Fibroblast of skin of right quadriceps (primary cell): ENCODE measurements around the gene TNS1.

ENCODE experiments used
- DNase-seq: peaks from one replicate; pipeline ENCODE4 v3.0.0-alpha.2; 2013

Gene TNS1

DNA sequence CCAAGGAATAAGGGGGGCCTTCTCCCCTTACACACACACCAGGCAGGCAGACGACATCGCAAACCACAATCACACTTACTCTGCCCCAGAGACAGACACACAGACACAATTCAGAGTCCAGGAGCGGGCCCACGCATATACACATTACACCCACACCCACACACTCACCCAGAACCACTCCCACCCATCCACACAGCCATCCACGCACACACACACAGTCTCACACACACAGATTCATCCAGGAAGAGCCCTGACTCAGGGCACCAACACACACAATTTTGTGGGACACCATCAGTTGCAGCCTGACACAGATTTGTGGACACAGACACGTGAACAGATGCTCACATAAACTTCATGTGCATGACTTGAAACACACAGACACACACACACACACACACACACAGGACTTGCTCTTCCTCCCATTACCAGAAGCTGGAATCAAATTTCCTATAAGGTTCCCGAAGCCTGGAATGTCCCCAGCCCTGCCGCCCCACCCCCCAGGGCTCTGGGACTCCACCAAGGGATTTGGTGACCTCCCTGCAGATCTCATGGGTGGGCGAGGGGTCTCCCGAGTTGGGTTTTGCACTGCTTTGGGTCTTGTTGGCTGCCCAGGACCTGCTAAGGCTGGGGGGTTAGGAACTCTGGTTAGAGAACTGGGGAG, 23.5 kb downstream of the TNS1 start:
- peak; percentile 85 for DNase-seq

DNA sequence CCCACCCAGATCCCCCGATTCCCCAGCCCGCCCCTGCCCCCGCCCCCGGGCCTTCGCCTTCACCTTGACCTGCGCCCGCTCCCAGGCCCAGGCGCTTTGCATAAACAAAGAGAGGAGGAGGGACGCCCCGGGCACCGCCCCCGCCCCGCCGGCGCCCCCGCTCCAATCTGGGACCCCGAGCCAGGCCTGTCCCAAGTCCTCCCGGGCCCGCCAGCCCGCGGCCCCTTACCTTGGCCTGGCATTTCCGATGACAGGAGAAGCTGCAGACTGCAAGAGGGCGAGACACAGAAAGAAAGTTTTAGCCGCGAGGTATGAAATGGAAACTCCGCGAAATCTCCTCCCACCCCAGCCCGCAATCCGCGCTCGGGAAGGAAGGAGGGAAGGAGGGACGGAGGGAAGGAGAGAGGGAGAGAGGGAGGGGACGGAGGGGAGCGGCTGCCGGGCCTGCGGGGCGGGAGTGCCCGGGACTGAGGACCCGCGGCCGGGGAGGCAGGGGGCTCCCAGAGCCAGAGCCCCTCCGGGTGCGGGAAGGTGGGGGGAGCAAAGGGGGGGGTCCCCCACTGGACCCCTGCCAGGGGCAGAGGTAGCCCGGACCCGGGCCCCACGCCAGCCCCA, 24.2 kb downstream of the TNS1 start:
- DNase-seq = peak; percentile 32

DNA sequence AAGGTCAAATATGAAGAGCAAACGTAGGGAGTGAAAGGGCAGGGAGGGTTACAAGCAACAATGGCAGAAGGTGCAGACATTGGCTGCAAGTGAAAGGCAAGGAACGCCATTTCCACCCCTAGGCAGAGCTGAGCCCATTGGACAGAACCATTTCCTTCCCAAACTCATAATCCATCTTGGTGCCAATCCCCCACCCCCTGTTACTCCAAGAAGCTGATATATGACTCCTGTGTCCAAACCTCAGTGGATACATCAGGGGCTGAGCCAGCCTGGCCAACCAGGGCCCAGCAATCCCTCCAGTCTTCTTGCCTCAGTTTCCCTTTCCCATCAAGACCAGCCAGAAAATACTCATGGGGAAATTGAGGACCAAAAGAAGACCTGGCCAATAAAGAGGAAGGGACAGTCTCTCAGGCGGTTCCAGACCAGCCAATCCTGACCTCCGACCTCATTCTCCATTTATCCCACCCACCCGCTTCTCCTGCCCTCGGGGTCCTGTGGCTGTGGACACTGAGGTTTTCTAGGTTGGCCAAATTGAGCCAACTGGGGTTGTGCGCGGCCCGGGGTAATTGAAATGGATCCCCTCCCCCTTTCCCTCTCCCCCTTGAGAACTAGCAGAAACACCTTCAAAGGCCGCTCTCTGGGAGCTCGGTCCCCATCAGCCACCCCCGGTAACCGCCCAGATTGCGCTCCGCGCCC, 24.8 kb downstream of the TNS1 start:
- DNase-seq = no peak

DNA sequence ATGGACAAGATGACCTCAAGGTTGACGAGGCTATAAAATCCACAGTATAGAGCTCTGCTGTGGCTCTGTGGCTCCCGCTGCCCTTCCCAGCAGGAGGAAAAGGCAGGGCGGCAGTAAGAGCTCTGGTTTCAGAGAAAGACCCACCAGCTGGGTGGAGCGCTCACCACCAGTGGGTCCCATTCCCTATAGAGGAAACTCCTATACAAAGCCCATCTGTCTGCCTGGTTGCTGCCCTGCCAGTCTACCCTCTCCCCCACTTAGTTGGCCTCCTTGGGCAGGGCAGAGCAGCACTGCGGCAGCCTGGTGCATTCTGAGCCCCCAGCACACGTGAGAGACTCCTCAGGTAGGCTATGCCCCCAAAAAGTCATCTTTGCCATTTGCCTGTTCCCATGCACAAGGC, 26.5 kb downstream of the TNS1 start:
- no peak for DNase-seq

DNA sequence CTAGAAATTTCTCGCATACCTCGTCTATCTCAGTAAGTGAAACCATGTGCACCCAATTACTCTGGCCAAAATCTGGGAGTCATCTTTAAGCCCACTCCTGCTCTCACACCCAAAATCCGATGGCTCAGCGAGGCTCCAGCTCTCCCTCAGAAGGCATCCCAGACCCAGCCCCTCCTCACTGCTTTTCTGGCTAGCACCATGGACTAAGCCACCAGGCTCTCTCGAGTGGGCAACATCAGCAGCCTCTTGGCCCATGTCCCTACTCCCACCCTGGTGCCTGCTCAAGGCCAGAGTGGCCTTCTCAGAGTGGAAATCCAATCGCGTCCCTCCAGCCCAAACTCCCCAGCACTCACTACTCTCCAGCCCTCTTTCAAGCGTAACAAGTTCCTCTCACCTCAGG, 27.2 kb downstream of the TNS1 start:
- DNase-seq = no peak

DNA sequence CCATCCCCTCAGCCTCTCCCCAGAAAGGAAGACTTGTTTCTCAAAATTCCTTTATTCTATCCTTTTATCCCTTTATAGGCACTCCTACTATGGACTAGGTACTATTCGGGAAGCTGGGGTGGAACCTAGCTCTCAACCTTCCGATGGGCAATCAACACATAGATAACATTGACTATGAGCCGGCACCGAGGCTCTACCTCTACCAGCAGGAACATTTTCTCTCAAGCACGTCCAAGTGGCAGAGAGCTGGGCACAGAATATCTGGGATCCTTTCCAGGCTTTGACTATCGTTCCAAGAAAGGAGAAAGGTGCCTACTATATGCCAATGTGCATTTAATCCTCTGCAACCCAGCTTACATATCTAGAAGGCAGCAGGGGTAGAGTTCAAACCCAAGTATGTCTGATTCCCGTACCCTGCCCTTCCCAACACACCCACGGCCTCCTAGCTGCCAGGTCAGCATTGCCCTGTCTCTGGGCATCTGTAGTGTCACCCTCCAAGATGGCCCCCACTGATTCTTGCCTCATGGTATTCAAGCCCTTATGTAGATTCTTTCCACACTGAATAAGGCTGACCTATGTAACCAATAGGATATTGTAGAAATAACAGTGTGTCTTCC, 28.3 kb downstream of the TNS1 start:
- no peak for DNase-seq

DNA sequence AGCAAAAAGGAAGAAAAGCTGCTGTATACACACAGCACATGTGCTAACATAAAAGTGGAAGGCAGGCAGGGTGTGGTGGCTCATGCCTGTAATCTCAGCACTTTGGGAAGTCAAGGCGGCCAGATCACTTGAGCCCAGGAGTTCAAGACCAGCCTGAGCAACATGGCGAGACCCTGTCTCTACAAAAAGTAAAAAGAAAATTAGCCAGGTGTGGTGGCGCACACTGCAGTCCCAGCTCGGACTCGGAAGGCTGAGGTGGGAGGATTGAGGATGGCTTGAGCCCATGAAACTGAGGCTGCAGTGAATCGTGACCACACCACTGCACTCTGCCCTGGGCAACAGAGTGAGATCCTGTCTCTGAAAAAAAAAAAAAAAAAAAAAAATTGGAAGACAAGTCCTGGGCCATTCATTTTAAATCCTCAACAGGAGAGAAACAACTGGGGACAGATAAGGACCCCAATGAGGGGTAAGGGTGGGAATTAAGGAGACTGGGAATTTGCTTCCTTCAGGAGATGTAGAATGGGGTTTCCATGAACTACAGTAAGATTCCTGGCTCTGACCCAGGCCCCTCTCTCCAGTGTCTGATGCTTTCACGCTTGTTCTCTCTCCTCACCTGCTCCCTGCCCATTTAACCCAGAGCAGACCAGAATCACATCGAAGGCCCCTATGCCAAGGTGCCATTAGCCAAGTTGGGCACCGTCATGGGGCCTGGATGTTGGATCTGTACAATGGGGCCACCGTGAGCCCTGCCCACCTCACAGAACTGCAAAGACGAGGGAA, 29.6 kb downstream of the TNS1 start:
- DNase-seq = no peak

DNA sequence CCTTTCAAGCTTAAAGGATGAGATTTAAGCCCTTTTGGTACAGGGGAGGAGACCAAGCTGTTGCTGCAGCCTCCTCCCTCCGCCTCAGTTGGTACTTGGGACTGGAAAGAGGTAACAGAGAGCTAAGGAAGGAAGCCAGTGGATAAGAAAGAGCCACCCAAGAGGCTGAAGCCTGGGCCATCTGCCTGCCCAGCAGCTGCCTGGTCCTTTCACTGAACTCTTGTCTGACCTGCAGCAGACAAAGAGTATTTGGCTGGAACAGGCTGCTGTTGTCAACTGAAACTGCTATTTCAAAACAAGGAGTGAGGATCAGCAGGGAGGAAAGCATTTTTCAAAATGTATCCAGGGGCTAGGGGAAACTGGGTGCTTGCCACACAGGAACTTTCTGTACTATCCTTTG, 30.3 kb downstream of the TNS1 start:
- DNase-seq = no peak

DNA sequence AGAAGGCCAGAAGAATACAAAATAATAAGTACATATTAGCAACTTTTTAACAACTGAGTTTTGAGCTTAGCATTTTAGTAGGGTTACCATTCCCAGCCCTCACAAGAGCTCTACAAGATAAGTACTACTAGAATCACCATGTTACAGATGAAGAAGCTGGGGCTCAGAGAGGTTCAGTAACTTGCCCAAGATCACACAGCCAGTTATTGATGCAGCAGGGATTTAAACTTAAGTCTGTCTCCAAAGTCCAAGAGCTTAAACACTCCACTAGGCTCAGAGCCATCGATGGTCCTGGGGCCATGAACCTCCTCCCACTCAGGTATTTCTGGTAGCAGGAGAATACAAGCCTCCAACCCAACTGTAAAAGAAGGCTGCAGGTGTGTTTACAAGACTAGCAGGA, 30.8 kb downstream of the TNS1 start:
- DNase-seq = no peak

DNA sequence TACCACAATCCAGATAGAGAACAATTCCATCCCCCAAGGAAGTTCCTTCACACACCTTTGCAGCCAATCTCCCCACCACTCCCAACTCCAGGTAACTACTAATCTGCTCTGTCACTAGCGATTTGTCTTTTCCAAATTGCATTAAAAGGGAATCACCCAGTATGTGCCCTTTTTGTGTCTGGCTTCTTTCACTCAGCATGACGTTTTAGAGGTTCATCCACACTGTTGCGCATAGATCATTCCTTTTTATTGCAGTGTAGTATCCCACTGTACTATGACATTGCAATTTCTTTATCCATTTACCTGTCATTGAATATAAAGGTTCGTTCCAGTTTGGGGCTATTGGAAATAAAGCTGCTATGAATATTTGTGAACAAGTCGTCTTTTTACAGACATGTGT, 31.6 kb downstream of the TNS1 start:
- DNase-seq = no peak

DNA sequence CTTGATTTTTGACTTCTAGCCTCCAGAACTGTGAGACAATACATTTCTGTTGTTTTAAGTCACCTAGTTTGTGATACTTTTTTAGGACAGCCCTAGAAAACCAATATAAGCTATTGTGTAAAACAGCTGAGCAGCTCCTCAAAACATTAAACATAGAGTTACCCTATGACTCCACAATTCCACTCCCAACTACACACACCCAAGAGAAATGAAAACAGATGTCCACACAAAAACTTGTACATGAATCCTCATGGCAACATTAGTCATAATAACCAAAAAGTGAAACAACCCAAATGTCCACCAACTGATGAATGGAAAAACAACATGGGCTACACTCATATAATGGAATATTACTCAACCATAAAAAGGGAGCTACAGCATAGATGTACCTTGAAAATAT, 32.6 kb downstream of the TNS1 start:
- DNase-seq = peak; percentile 24

DNA sequence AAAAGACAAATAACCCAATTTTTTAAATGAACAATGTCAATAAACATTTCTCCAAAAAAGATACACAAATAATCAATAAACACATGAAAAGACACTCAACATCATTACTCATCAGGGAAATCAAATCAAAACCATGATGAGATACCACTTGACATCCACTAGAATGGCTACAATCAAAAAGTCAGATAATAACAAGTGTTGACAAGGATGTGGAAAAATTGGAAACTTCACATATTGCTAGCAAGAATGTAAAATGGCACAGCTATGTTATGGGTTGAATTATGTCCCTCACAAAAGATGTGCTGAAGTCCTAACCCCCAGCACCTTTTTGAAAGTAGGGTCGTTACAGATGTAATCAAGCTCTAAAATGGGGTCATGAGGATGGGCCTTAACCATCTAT, 33.2 kb downstream of the TNS1 start:
- no peak for DNase-seq

DNA sequence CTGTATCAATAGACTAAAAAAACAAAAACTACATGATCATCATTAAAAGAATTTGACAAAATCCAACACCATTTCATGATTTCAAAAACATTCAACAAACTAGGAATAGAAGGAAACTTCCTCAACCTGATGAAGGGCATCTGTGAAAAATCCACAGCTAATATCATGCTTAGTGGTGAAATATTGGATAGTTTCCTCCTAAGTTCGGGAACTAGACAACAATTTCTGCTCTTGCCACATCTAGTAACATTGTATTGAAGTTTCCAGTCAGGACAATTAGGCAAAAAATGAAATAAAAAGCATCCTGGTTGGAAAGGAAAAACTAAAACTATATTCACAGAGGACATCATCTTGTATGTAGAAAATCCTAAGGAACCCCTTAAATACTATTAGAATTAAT, 34.8 kb downstream of the TNS1 start:
- DNase-seq = no peak

DNA sequence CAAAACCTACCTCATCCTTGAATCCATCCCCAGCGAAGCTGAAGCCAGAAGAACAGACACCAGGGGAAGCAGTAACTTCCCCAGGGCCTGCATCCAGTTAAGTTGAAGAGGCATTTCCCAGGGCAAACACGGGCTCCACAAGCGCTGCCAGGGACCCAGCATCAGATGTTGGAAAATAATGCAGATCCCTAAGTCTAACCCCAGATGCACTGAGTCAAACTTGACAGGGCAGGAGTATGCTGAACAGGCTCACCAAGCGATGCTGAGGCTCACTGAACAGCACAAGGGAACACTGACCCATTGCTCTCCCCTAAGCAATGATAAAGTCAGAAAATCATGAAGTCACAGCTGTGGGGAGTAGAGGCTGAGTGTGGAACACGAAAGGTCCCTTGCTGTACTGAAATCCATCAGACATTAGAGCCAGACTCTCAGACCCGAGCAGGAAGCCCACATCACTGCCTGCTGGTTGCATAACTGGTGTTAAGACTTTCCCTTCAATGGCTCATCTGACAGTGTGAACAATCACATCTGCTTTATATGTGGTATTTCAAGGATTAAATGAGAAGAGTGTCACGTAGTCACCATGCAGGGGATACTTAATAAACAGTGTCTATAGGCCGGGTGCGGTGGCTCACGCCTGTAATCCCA, 36.2 kb downstream of the TNS1 start:
- DNase-seq = peak; percentile 66

DNA sequence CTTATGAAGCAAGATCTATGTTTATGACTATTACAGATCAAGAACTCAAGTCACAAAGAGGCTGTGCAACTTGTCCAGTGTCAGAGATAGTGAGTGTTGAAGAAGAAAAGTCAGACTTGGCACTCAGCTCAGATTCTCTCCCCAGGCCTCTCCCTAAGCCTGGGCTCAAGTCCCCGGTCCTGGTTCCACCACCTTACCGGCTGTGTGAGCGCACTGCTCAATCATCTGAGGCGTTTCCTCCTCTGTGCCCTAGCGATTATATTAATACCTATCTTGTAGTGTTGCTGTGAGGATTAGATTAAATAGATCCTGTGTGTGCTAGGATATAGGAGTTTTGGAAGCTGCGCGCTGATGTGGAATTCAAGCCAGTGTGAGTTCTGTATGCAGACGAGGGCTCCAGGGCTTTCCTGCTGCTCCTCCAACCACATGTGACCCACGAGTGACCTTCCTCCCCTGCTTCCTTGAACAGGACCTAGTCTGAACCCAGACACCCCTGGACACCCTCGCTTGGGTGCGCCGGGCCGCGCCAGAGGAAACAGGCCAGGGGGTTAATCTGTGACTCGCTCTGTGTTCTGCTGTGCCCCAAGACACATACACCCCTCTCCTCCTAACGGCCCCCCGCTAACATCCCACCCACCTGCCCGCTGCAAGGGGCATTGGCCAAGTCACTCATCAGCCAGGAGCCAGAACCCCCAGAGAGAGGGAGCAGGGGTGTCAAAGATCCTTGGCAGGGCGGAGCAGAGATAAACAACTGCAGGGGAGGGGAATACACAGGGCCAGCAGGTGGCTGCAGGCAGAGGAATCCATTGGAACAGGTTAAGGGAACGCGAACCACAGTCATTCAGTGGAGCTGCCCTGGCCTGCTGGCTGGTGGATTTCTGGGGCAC, 38.3 kb downstream of the TNS1 start:
- DNase-seq = peak; percentile 20

DNA sequence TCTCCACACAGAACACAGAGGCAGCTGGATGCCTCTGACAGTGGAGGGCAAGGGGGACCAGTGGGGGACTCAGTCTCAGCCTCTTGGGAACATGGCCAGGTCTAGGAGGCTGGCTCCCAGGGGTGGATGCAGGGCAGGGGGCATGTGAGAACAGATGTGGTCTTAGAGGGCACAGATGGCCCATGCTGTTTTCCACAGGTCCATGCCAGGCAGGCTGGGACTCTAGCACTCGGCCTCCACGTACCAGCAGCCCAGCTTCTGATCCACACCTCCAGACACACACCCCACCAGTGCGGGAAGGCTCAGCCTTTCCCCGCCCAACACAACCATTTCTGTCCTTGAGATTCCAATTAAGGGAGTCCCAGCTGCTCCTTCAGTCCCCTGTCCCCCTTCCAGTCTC, 42.4 kb downstream of the TNS1 start:
- DNase-seq = no peak

DNA sequence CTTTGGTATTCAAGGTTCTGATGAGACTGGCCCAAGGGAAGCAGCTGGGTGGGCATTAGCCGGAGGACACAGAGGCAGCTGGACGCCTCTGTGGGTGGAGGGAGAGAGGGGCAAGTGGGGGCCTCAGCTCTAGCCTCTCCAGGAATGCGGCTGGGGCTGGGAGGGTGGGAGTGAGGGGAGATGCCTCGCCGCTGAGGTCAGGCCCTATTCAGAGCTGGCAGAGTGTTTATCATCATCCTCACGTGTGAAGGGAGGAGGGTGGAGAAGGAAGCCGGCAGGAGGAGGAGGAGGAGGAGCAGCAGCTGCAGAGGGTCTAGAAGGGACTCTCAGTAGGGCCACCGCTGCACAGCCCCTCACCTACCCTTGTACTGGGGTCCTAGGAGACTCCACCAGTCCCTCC, 43.1 kb downstream of the TNS1 start:
- DNase-seq = no peak

DNA sequence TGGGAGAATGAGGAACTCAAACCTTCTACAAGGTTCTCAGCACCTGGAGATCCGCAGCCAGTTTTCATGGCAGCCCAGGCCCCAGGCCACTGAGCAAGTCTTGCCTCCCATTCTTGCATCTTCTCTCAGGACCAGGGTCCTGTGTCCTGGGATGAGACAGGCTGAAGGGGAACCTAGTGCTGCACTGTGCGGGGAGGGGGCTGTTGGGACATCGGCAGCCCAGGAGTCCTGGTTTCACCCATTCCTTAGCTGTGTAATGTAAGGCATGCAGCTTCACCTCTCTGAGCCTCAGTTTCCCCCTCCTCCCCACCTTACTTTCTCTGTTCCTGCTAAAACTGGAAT, 43.9 kb downstream of the TNS1 start:
- no peak for DNase-seq

DNA sequence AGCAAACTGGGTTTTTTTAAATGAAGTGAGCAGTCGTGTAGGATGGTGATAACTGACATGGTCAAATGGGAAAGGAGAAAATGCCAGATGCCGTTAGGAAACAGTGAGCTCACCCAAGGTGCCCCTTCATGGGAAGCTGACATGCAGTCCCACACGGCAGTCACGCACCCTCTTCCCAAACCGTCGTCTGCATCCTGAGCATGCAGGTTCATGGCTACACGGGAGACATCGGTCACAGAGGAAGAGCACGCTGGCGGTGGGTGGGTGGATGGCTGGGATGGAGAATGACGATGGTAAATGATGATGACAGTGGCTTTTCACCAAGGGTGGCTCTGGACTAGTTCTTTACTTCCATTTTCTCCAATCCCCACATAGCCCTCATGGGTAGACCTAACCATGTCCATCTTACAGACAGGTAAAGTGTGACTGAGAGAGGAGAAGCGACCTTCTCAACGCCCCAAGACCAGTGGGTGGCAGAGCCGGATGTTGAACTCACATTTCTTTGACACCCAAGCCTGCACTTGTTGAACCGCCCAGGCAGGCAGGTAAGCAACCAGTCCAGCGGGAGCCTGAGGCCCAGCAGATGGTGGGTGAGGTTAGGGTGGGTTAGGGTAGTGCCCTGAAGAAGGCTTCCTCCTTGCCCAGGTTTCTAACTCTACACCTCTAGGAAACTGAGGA, 44.5 kb downstream of the TNS1 start:
- DNase-seq = no peak

DNA sequence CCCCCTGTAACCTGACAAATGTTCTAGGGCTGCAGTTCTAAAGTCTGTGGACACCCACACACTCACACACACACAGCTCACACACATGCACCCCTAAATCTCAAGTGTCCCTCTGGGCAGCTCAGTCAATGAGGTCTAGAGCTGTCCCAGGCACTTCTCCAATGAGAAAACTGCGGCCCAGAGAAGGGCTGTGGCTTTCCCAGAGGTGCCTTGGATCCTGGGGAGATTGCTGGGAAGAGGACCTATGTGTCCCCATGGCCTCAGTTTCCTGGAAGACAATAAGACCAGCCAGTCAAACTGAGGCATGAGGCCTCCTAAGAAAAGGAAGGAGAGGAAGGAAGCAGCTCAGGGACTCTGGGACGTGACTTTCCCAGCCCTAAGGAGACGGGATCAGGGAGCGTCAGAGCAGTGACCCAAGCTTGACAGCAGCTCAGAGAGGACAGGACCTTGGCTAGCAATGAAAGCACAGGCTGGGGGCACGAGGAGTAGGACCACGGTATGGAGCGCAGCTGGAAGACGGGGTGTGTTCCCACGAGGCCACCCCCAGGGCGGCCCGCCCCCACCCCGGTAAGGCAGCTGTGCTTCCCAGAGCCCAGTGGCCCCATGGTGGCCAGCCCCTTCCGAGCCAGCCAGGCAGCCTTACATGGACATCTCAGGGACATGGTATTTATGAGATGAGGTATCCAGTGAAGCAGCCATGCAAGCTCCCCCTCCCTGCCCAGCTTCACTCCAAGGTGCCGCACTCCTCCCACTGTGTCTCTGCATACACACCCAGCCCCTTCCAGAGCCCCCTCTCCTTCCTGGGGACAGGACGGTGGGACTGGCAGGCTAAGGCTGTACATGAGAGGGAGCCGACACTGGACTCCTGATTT, 46.0 kb downstream of the TNS1 start:
- no peak for DNase-seq
